Endometrial microvascular endothelial cells (primary cell): ENCODE results near the gene PRDX2. TPM values are rescaled to one million over a fixed set of nuclear protein-coding genes. Genes with fewer than 3 reads are reported as not detected.
"Not testable (repeated sequence)": the region's sequence is repeated elsewhere in the genome, so short reads cannot be mapped to it uniquely, and the experiment has no call there.

Source experiments
- in situ Hi-C: cut with HindIII; loops from 2 replicates; pipeline ENCODE4 v1.10.0; 2017; ENCODE audit warnings: low sequenced_read_pairs, low pct_unique_long_range_greater_than_20kb; ENCODE audit errors: inconsistent ontology term
- total RNA-seq: library from RNA; depleted of rRNA; stranded (reverse); fragments of >200 nt; gene quantifications from one replicate; pipeline ENCODE4 v1.2.3, GENCODE V29; 2015; ENCODE audit errors: inconsistent ontology term

The PRDX2 gene
- 259 TPM for total RNA-seq

DNA sequence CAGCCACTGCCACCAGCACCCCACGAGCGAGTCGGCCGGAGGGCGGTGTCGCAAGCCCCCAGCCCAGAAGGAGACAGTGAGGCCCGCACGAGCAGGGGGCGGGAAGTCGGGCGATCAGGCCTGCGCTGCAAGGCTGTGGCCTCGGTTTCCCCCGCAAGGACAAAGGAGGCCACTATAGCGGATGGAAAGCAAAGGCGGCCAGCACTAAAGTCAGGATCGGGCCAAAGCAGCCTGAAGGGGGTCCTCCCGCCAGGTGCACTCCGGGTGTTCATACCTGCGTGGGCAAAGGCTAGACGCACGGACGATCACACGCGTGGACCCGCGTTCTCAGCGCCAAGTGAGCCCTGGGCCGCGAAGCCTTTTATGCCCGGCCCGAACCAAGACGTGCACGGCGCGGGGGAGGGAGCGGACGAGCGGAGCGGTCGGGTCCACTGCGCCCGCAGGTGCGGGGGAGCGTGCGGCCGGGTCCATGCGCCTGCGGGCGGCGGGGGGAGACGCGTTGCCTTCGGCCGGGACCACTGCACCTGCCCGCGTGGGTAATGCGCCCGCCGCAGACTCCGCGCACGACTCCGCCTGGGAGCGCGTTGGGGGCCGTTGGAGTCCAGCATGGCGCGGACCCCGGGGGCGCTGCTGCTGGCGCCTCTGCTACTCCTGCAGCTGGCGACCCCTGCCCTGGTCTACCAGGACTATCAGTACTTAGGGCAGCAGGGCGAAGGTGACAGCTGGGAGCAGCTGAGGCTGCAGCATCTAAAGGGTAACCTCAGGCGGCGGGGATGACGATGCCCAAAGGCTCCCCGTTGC, at the start of gene PRDX2, which contains the start of gene THSD8:
PRDX2 (minus strand) TSS at position 335 of the 801 bp plus-strand sequence. CDS start 539 bp downstream, outside the sequence.
THSD8 (plus strand) TSS at position 604 of the 801 bp plus-strand sequence; CDS start at position 607, 3 bp downstream.
- in situ Hi-C loops = no loop called here

DNA sequence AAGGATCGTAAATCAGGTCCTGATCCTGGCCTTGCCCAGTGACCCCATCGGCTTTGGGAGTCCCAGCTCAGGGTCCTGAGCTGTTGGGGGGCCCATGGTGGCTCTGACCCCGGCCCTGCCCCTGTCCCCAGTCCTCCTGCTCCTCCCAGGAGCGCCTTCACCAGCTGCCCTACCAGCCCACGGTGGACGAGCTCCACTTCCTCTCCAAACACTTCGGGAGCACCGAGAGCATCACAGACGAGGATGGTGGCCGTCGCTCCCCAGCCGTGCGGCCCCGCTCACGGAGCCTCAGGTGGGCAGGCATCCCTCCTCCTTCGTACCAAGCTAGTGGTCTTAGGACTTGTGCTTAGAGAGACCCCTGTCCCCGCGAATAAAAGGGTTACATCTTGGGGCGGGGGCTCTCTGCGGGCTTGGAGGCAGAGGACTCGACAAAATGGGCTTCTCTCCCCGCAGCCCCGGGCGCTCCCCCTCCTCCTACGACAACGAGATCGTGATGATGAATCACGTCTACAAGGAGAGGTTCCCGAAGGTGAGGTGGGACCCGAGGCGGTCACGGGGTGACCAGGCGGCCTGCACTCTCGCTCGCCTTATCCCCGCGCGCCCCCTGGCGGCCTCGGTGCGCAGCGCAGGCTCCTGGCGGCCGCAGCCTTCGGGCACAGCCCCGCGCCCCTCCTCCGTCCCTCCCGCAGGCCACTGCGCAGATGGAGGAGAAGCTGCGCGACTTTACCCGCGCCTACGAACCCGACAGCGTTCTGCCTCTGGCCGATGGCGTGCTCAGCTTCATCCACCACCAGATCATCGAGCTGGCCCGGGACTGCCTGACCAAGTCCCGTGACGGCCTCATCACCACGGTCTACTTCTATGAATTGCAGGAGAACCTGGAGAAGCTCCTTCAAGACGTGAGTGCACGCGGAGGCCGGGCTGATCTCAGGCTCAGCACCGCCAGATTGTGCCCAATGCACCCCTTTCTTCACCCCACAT, 45.8 kb upstream of the PRDX2 start:
- in situ Hi-C loops = no loop called here

DNA sequence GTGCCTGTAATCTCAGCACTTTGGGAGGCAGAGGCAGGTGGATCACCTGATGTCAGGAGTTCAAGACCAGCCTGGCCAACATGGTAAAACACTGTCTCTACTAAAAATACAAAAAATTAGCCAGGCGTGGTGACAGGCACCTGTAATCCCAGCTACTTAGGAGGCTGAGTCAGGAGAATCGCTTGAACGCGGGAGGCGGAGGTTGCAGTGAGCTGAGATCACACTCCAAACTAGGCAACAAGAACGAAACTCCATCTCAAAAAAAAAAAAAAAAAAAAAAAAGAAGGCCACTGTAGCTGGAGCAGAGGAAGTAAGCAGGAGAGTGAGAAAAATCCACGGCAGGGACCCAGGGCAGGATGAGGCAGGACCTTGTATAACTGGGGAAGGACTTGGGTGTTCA, 45.0 kb upstream of the PRDX2 start:
- in situ Hi-C loops = not testable (repeated sequence)

DNA sequence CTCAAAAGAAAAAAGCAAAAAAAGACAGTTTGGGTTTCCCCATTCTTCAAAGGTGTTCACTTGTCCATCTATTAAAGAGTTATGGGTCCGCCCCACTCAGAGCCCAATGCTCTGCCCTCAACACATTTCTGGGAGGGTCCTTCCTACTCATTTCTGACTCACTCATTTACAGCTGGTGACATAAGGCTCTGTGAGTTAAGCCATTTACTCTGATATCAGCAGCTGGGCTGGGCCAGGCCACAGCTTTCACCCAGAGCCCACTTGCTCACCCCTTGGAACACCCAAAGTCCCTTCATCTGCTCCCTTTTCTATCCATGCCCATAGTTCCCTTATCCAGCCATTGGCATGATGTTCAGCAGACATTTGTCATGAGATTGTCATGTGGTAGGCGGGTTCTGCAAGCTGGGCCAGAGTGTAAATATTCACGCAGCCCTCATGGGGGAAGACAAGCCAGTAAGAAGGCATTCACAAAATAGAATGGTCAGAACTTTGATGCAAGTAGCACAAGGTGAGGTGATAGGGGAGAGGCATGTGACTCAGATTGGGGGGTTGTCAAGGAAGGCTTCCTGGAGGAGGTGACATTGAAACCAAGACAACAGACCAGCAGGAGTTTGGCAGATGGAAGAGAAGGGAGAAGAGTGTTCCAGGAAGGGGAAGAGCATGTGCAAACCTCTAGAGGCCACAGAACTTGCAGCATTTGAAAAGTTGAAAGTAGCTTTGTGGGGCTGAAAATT, 42.6 kb upstream of the PRDX2 start:
- in situ Hi-C loops = no loop called here

DNA sequence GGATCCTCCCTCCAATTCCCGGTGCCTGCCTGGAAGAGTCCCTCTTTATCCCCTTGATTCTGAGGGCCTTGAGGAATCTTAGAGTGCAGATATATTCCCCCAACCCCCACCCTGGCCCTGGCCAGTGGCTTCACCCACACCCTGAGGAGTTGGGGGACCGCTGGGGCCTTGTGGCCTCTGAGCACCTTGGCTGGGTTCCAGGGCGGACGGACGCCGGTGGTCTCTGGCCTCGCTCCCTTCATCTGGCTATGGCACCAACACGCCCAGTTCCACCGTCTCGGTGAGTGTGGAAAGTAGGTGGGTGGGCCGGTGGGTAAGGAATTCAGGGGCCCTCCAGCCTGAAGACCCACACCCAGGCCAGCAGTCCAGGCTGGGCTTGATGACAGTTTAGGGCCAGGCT, 41.7 kb upstream of the PRDX2 start:
- in situ Hi-C loops = no loop called here

DNA sequence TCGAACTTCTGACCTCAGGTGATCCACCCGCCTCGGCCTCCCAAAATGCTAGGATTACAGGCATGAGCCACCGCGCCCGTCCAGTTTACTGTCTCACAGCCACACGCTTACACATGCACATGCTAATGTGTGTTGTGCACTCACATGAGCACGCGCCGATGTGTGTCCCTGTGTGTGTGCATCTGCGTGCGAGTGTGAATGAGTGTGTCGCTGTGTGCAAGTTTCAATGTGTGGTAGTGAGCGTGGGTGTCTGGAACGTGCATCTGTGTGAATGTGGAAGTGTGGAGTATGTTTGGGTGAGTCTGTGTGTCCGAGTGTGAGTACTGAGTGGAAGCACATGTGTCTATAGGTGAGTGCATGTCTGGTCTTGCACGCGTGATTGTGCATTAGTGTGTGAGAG, 40.9 kb upstream of the PRDX2 start:
- in situ Hi-C loops = no loop called here

DNA sequence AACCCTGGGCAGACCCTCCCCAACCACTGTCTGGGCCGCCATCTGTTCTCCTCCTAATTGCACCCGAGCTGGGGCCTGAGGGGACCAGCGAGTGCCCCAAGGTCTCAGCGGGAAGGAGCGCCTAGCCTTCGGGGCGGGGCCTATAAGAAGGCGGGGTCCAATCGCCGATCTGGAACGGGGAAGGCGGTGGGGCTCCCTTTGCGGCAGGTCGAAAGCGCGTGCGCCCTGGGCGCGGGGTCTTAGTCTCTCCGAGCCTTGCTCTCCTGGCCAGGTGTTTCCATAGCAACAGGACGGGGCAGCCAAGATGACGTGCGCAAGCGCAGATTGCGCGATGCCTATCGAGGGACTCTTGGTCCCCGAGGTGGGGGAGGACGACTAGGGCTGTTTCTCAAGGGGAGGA, 39.5 kb upstream of the PRDX2 start:
- in situ Hi-C loops = no loop called here

DNA sequence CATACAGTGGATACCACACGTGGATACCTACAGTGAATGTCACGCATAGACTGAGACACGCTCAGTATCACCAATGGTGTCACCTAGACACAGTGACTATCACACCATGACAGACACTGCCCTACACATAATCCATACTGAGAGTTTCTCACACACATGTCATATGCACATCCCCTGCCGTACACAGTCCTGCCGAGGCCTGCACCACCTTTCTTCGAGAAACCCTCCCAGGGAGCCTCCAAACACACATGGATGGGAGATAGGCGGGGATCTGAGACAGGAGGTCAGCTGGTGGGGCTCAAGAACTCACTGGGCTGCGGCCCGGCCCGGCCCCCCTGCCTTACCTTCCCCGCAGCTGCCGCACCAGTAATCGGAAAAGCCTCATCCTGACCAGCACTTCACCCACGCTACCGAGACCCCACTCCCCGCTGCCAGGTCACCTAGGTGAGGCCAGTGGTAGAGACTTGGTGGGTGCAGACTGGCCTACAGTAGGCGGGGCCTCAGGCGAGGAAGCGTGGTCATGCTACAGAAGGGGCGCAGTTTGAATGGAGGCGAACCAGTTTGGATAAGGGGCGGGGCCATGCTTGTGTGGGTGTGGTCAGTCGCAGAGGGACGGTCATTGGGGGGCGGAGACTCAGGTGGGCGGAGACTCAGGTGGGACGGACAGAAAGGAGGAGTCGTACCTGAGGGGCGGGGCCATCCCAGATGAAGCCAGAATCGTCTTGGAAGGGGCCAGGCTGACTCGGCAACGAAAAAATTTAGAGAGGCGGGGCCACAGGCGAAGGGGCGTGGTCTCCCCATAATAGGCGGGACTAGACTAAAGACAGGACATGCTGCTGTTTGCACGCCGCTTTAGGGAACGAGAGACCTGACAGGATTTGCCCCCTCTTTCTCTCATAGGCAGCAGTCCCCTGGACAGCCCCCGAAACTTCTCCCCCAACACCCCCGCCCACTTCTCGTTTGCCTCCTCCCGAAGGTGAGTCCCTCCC, 38.8 kb upstream of the PRDX2 start:
- in situ Hi-C loops = no loop called here

DNA sequence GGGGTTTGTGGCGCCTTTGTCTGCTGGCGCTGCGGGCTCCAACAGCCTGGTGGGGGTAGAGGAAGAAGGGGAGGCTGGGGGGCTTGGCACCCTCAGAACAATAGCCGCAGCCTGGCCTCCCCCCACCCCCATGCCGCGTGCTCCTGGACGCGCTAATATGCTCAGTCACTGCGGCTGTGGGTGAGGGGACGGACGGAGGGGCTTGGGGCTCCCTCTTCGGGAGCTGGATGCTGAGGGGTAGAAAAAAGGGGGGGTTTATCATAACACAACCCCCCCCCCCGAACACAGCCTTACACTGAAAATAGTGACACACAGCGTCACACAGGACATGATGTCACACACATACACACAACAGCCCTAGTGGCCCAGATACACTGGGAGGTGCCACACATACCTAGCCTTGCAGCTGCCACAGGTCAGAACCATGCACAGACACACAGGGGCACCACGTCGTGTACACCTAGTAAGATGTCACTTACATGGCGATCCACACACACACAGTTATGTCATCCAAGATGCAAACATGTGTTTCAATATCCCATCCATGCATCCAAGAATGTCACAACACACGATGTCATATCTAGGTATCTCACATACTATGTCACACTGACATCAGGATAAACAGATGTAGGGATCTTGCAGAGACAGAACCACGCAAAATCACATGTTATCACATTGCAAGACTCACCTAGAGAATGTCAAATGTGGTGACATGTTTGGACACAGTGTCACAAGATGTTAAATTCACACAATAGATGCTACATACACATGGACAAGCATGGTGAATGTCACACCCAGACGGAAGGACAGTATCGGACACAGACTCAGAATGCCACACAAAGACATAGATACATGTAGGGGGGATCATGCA, 37.5 kb upstream of the PRDX2 start:
- in situ Hi-C loops = no loop called here

DNA sequence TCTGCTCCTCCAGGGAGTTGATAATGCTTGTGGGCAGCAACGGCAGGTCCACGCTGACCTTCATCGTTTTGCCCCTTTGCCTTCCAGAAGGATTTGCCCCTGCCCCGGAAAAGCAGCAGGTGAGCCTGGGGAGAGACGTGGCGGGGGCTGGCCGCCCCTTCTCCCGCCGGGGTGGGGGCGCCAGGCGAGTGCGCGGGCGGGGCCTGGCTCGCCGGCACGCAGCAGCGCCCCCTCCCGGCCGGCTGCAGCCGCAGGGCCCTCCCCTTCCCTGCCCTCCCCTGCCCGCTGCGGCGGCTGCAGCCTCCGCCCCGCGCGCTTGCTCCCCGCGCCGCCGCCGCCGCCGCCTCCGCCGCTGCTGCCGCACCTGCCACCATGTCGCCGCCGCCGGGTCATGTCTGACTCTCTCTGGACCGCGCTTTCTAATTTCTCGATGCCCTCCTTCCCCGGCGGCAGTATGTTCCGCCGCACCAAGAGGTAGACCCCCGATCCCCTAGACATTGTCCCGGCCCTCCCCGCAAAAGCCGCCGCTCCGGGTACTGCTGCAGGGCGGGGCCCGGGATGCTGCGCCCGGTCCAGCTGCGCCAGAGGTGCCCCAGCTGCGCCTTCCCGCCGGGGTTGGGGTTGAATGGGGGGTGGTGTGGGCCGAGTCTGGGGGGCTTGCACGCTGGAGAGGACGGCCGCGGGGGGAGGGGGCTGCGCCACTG, 36.7 kb upstream of the PRDX2 start, which contains the start of gene MAST1:
MAST1 (plus strand) TSS at position 334 of the 704 bp plus-strand sequence; CDS start at position 392, 58 bp downstream.
- in situ Hi-C loops = no loop called here

DNA sequence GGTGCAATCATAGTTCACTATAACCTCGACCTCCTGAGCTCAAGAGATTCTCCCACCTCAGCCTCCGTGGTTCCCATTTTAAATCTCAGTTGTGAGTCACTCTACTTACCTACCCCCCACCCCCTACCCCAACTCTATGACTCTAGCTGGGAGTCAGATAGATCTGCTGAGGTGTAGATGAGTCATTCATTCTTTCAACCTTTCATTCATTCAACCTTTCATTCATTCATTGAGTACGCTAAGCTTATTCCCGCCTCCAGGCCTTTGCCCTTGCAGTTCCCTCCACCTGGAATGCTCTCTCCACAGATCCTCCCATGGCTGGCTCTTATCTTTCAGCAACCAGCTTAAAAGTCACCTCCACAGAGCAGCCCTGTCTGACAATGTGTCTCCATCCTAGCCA, 35.6 kb upstream of the PRDX2 start:
- in situ Hi-C loops = no loop called here

DNA sequence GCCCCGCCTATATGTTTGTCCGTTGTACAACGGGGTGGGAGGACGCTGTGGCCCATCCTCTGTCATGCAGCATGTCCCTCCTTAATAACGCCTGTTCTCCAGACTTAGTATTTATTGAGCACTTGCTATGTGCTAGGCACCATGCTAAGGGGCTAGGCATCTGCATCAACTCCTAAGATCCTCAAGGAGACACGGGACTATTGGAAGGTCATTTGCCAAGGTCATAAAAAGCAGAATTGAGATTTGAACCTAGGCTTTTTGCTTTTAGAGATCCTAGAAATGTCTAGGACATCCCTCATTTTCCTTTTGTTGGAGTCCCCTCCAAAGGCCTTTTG, 34.9 kb upstream of the PRDX2 start:
- in situ Hi-C loops = no loop called here

DNA sequence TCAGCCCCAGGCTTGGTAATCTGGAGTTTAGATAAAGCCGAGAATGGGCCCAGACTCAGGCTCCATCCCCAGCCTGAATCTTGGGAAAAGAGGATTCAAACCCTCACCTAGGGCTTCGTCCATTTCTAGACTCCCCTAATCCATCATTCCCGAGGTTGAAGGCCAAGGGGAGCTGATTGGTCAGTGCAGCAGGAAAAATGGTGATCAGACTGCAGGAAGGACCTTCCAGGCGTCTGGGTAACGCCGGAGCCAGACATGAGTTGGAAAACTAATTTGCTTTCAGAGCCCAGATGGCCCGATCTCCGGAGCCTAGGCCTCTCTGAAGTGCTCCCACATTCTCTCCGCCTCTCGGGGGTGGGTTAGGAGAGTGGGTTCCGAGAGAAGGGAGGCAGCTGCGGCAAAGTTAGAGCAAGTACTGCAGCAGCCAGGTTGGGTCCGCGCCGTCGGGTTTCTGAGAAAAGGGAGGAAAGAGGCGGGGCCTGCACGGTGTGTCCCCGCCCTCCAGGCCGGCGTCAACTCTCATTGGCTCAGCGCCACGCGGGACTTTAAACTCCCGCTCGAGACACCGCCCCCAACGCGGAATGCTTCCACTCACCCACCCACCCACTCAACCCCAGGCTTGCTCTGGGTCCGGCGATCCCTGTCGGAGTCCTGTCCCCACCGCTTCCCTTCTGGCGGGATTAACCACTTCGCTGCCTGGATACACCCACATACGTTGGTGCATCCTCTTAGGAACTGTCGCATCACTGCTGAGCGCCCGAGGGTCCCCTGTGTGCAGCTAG, 33.6 kb upstream of the PRDX2 start:
- in situ Hi-C loops = no loop called here

DNA sequence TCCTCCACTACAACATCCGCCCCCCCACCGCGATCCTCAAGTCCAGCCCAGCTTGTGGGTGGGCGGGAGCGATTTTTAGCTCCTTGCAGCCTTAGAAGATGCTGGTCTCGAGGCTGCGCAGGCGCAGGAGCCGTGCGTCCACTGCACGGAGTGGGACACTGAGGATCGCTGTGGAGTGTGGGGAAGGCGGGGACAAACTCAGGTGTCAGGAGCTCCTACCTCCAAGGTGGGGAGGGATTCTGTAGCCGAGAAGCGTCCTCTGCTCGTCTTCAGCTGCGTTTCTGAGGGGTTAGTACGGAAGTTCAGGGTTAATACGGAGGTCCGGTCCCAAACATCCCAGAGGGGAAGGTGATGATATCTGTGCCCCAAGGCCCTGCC, 33.0 kb upstream of the PRDX2 start, which contains the start of gene RTBDN:
RTBDN (minus strand) TSS at position 14 of the 378 bp plus-strand sequence. CDS start 4,600 bp downstream, outside the sequence.
- in situ Hi-C loops = no loop called here

DNA sequence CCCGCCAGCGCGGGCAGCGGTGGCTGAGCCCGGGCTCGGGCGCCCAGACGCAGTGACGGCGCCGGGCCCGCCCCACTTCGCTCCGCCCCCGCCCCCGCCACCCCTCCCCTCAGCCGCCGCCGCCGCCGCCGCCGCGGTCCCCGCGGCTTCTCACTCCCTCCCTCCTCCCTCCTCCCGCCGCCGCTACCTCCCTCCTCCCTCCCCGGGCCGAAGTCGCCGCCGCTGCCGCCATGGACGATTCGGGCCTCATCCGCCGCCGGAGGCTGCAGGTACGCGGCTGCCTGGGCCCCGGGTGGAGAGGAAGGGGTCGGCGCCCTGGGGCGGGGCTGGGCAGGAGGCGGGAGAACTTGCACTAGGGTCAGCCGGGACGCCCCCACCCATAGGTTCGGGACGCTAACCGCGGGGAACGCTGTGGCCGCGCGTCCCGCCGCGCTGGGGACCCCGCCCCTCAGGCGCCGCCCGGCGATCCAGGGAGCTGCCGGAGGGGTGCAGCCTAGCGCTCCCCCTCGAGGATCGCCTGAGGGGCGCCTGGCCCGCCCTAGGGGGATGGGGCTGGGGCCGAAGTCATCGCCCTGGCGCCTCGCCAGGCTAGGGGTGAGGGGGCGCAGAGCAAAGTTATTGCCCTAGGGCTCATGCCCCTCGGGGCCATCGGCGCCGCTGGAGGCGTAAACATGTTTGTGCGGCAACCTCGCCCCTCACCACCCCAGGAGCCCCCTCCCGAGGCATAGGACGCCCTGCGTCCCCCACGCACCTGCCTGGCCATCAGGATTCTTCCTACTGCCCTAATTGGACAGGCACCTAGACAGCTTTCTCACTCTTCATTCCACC, 32.4 kb upstream of the PRDX2 start:
- in situ Hi-C loops = no loop called here
